GM21723 (cell line): ENCODE data around the gene NAB1.

ENCODE experiments used
- ATAC-seq: cut with Tn5 transposase; IDR thresholded peaks from one replicate; pipeline ENCODE4 v1.9.1; 2021; ENCODE audit warnings: mild to moderate bottlenecking, moderate library complexity; ENCODE audit not compliant: unreplicated experiment

The NAB1 gene

DNA sequence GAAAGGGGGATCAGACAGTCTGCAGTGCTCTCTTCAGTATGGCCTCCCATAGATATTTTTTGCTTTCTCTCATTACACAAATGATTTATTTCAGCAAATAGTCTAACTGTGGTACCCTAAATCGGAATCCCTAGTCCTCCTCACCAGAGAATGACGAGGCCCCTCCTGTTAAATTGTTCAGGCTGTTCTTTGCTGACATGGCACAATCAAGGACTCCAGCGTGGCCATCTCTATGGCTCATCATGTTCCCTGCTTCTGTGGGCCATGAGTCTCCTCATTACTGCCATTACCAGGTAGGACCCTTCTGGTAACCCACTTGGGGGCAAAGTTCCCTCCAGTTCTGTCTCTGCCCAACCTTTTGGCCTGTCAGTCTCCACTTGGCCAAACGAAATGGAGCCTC, 62.2 kb downstream of the NAB1 start:
- no peak for ATAC-seq

DNA sequence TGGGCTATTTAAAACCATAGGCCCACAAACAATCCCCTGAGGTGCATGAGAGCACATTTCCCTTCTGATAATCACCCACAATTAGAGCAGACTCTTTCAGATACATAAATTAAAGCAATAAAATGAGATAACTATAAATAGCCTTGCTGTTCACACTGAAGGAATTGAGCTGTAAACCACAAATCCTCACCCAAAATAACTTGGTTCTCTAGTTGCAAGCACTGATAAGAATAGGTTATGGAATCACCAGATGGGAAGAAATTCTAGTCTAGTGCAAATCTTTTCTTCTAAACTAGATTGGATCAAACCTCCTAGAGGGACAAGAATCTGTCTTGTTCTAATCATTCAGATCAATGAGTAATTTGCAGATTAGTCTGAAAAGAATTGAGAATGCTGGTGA, 64.6 kb downstream of the NAB1 start:
- ATAC-seq: no peak

DNA sequence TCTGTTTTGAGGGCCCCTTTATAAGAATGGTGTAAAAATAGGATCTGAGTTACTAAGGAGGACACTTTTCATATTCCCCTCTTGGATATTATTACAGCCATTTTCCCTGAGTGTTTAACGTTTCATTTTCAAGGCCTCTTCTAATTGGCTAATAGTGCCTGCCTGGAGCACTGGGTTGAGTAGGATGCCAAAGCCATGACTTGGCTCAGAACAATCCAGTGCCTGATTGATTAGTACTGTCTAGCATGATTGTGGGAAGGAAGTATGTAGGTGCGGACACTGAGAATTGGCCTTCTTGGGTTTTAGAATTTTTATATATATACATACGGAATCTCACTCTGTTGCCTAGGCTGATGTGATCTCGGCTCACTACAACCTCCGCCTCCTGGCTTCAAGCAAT, 66.1 kb downstream of the NAB1 start:
- no peak for ATAC-seq

DNA sequence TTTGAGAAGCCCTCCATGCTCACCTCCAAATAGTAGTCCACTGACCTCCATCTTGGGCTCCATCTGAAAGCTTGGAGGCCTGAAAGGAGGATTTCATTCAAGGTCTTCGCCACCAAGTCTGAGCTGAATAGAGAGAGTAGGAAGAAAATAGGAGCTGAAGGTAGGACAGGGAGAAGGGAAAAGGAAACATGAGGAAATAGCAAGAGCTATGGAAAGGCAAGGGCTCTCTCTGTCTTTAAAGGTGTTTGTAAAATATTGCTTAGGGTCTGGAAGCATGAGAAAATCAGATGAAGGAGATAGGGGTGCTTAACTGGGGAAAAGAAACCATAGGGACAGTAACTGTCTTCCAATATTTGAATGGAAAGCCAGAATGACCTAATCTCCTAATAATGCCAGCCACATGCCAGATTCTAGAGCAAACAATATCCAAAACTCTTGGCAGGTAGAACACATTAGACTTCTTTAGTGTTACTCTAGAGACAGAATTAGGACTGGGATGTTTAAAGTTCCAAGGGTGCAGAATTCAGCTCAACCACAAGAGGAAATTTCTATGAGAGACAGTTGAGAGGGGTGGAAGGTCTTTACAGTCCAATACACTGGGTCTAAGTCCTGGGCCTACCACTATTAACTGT, 67.4 kb downstream of the NAB1 start:
- no peak for ATAC-seq

DNA sequence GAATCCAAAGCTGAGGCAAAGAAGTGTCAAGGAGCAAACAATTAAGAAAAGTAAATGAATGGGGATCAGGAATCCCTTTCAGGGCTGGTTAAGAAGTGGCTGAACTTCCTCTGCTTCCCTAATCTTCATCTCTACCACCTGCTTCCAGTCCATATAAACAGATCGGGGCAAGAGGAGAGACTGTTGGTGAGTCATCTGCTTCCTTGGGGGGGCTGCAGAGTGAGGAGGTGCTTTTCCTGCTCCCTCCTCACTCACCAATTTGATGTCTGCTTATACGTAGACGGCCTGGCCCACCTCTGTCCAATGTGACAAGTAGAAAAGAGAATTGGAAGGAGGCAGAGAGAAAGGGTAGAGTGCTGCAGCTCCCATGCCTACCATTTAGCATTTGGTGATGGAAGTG, 68.4 kb downstream of the NAB1 start:
- ATAC-seq: no peak

DNA sequence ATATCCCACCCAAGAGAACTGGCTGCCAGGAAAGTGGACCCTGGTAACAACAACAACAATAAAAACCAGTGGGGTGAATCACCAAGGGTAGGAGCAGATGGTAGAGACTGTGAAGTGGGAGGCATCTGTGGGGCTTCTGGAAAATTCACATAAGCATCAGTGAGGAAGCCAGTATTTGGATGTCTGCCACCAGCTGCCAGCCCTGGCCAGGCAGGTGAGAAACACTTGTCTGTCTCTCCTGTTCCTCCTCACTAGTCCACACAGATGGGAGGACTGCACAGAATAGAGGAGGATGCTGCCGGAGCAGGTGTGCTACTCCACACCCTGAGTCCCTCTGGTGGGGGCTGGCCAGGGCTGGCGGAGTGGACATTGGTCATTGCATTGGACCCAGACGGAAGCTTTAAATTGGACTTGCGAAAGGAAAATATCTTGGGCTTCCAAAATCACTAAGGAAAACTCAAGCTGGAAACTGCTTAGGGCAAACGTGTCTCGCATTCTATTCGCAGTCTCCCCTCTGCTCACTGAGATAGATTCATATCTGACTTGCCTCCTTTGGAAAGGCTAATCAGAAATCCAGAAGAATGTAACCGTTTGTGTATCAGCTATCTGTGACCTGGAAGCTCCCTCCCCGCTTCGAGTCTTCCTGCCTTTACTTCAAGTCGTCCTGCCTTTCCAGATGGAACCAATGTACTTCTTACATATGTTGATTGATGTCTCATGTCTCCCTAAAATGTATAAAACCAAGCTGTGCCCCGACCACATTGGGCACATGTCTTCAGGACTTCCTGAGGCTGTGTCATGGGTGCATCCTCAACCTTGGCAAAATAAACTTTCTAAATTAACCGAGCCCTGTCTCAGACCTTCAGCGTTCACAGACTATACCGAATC, 69.1 kb downstream of the NAB1 start:
- no peak for ATAC-seq

DNA sequence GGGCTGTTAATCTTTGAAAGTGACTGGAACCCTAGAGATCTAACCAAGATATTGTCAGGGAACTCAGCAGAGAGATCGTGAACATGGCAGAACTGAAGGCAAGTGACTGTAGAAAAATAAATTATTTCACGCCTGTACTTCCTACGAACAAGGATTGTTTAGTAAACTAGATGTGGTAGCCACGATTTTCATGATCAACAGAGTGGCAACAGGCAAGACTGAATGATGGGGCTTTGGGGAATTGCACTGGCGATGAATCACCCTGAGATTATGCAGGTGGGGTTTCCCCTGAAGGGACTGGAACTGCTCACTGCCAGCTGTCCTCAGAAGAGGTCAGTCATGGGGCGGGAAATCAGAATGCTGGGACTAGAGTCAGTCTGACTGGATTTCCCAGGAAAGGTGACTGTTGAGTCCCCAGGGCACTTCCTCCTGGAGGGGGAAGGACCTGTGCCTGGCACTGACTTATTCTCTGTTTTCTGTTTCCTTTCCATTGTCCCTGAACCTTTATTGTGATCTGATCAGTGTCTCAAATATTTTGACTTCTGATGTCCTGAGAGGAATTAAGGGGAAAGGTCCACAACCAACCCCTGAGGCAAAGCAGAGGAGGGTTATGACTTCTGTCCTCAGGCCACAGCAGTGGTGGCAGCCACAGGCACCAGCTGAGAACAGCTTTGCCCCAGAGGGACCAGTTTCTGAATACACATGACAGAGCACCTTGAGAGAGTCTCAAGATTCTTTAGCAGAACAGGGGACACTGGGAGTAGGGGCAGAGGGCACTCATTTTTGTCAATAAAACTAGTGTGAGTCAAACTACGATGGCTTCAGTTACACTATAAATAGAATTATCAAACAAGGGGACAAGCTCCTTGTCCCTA, 70.0 kb downstream of the NAB1 start:
- ATAC-seq: peak; percentile 59

DNA sequence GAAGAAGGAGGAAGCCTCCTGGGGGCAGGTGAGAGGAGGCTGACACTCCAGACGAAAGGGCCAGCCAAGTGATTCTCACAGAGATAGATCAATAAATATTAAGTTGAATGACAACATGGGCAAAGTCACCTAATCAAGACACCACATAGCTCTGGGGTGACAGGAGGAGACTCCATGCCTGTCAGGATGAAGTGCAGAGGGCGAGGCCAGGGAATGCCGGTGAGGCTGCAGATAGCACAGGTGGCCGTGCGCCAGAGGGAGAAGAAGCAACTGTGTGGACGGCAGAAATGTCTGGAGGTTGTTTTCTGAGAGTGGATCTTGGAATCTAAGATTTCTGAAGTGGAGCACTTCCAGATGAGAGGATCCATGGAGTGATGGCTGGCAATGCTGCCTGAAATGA, 71.4 kb downstream of the NAB1 start:
- no peak for ATAC-seq

DNA sequence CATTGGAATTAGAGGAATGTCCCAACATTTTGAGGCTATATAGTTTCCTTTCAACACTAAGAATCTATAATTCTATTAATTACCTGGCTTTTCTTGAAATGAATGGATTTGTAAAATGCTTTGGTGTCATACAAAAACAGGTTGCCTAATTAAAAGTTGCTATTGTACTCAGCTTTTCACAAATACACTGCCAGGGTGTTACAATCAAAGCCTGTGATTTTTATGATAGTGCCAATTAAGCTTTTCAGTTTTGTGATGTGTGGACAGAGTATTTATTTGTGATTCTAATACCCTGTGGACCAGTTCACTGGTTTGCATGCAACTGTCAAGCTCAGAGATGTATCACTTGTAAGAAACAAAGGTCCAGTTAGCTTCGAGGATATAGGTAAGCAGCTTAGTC, 71.8 kb downstream of the NAB1 start:
- ATAC-seq: no peak

DNA sequence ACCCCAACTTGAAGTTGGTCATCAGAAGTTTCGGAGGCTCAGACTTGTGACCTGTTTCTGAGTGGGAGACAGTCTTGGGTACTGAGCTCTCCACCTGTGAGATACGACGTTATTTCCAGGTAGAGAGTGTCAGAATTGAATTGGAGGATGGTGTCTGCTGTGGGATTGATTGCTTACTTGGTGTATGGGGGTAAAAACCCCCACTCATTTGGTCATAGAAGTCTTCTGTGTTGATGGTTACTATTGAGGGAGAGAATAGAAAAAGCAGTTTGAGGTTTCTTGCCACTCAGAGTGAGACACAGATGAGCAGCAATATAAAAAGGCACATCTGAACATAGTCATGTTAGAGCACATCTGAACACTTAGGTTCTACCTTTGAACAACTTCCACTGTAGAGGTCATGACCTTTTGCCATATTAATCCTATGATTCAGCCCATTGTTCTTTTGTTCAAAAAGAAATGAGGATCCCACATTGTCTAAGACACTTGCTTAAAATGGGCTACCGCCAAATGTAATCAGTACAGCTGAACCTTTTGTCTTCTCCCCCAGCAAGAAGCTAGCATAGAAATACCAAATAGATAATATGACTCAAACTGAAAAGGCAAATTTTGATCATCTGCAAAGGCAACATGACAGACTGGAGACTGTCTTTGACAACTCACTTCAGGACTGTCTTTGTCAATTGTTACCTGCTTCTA, 73.3 kb downstream of the NAB1 start:
- peak; percentile 66 for ATAC-seq

DNA sequence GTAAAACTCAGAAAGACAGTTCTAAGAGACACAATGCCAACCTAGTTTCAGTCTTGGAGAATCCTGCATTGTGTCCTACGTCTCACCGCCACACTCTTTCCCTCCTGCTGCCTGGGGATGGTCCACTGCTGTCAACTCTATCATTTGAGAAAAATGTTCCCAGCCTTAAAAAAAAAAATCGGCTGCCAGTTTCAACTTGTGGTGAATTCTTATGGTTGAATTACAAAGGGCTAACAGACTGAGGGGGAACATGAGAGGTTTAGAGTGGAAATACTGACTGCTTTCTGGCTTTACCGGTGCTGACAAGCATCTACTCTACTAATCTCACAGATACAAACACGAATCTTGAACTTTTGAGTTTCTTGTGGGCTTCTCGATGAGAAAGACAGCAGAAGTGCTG, 74.0 kb downstream of the NAB1 start:
- ATAC-seq: no peak

DNA sequence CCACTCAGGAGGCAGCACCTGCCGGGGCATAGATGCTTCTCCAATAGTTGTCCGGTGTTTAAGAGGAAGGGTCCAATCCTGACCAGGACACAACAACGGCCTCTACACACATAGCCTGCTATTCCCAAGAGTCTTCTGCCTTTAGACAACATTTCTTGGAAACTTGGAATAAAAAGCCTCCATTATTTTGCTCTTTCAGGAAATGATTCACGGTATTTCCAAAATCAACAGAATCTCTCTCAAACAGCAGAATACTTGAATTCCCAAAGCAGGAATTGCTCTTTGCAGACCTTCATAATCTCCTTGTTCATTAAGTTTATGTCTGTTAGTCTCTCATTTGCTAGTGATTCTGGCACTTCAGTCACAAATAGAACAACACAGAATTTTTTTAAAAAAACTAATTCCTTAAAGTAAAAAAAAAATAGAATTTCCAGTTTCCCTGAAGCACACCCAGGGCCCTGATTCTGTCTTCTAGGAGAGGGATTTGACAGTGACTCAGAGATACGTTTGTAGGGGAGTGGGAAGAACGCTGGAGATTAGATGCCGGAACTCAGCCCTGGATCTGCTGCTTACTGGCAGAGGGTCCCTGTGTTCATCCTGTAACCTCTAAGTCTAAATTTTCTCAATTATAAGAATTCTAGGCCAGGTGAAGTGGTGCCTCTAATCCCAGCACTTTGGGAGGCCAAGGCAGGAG, 74.7 kb downstream of the NAB1 start:
- no peak for ATAC-seq

DNA sequence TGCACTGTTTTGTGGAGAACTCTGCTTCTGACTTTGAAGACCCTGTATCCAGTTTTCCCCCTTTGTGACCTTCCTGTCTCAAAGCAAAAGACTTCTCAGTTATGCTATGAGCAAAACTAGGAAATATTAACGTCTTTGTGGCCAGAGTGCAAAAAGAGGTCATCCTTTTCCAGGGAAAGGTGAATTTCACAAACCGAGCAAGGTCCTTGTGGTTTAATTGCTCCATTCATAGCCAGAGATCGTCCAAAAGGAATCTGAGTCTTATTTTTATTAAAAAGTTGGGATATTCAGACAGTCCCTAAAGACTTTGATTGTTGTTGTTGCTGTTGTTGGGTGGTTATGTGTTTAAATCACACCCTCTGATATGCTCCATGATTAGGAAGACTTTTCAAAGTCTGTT, 77.4 kb downstream of the NAB1 start:
- no peak for ATAC-seq

DNA sequence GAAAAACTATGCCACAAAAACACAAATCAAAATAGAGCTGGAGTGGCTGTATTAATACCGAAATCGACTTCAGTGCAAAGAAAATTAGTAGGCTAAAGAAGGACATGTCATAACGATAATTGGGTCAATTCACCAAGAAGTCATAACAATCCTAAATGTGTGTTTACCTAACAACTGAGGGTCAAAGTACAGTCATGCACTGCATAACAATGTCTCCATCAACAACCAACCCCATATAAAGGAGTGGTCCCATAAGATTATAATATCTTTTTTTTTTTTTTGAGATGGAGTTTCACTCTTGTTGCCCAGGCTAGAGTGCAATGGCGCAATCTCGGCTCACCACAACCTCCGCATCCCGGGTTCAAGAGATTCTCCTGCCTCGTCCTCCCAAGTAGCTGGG, 87.5 kb downstream of the NAB1 start:
- no peak for ATAC-seq

DNA sequence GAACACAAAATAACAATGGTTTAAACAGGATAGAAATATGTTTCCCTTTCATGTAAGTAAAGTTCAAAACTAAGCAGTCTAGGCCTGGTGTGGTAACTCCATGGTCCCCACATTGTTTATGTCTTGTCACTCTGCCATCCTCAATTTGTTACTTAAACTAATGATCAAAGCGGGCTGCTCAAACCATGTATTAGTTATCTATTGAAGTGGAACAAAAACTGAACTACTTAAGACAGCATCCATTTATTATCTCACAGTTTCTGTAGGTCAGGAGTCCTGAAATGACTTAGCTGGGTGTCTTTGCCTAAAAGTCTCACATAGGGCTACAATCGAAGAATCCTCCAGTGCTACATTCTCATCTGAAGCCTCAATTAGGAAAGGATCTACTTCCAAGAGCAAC, 91.6 kb downstream of the NAB1 start:
- ATAC-seq: no peak
